ENCODE measurements around the gene ARMS2.

Gene ARMS2

DNA sequence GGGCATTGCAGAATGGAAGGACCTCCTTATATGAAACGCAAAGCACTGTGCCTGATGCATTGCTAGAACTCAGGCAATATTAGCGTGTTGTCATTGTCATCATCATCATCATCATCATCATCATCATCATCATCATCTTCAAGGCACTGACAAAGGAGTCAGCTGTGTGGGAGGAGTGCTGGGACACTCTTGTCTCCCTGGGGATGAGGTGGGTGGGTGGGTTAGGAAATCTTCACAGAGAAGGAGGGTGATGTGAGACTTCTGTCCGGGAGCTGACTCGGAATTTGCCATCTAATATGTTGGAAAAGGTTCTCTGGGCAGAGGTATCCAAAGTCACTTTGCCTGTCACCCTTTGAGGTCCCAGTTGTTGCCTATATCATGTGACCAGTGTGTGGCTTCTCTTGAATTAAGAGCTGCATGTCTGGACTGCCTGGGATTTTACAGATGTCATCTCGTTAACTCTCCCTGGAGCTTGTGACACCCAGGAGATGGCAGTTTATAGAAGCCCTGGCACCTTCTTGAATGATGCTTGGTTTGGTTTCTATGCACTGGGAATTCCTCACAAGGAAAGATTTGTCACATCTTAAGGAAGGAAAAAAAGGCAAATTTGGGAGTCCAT lies 14.0 kb downstream of the ARMS2 start:
- H3K36me3 ChIP-seq (ENCODE audit: insufficient read depth, low read length), result no peaks in the 10 kb centered on the region
- H3K9ac ChIP-seq (ENCODE audit: low read length), result no peak overlapping the region
- H3K79me2 ChIP-seq (ENCODE audit: insufficient read depth, low read length), result no peaks in the 10 kb centered on the region
- H3K27me3 ChIP-seq (ENCODE audit: insufficient read depth, low read length), result no peaks in the 10 kb centered on the region
- no peaks in the 10 kb centered on the region for H3K9me2 ChIP-seq (ENCODE audit: low read depth, low read length)
- TF ChIP-seq EZH2 (IDR thresholded peaks at IDR 0.05; ENCODE audit: borderline replicate concordance, low read length), result no peak
- TF ChIP-seq, protein P1, sequence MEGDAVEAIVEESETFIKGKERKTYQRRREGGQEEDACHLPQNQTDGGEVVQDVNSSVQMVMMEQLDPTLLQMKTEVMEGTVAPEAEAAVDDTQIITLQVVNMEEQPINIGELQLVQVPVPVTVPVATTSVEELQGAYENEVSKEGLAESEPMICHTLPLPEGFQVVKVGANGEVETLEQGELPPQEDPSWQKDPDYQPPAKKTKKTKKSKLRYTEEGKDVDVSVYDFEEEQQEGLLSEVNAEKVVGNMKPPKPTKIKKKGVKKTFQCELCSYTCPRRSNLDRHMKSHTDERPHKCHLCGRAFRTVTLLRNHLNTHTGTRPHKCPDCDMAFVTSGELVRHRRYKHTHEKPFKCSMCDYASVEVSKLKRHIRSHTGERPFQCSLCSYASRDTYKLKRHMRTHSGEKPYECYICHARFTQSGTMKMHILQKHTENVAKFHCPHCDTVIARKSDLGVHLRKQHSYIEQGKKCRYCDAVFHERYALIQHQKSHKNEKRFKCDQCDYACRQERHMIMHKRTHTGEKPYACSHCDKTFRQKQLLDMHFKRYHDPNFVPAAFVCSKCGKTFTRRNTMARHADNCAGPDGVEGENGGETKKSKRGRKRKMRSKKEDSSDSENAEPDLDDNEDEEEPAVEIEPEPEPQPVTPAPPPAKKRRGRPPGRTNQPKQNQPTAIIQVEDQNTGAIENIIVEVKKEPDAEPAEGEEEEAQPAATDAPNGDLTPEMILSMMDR (IDR thresholded peaks at IDR 0.05; ENCODE audit: low read length), result no peak
- no peak overlapping the region for H2AFZ ChIP-seq (ENCODE audit: low read length)
- H3K9me3 ChIP-seq (ENCODE audit: low read length), result no peaks in the 10 kb centered on the region
- H3F3A ChIP-seq (ENCODE audit: insufficient read depth, low read length), result no peaks in the 10 kb centered on the region
- H3K27ac ChIP-seq (ENCODE audit: low read depth, low read length, poor library complexity, severe bottlenecking), result no peak overlapping the region
- no peaks in the 10 kb centered on the region for H4K20me1 ChIP-seq (ENCODE audit: insufficient read depth, low read length)
- H3K4me1 ChIP-seq (ENCODE audit: insufficient read depth, low read length, severe bottlenecking), result no peaks in the 10 kb centered on the region
- no peak overlapping the region for H3K4me2 ChIP-seq (ENCODE audit: low read length)
- no peak overlapping the region for H3K4me3 ChIP-seq (ENCODE audit: low read depth, low read length, poor library complexity, severe bottlenecking)

- Histone ChIP-seq H3K27ac (ENCODE audit: low read depth, low read length, poor library complexity, severe bottlenecking) (no peak overlapping the region), H3K9me3 (ENCODE audit: low read length) (no peaks in the 10 kb centered on the region), H3K36me3 (ENCODE audit: insufficient read depth, low read length) (no peaks in the 10 kb centered on the region), H2AFZ (ENCODE audit: low read length) (no peak overlapping the region), H3K9me2 (ENCODE audit: low read depth, low read length) (no peaks in the 10 kb centered on the region), H3K4me3 (ENCODE audit: low read depth, low read length, poor library complexity, severe bottlenecking) (no peak overlapping the region), H4K20me1 (ENCODE audit: insufficient read depth, low read length) (no peaks in the 10 kb centered on the region), H3K4me2 (ENCODE audit: low read length) (no peak overlapping the region), H3F3A (ENCODE audit: insufficient read depth, low read length) (no peaks in the 10 kb centered on the region), H3K79me2 (ENCODE audit: insufficient read depth, low read length) (no peaks in the 10 kb centered on the region), H3K4me1 (ENCODE audit: insufficient read depth, low read length, severe bottlenecking) (no peaks in the 10 kb centered on the region), H3K9ac (ENCODE audit: low read length) (no peak overlapping the region), H3K27me3 (ENCODE audit: insufficient read depth, low read length) (no peaks in the 10 kb centered on the region)
- TF ChIP-seq, protein P1 (IDR thresholded peaks at IDR 0.05; ENCODE audit: low read length), result no peak
- TF ChIP-seq EZH2 (IDR thresholded peaks at IDR 0.05; ENCODE audit: borderline replicate concordance, low read length), result no peak
Measured at GRCh38 chr10:122468926-122469781, 14.7 kb downstream of the ARMS2 start.

GRCh38 chr10:122469848-122470247 lies 15.4 kb downstream of the ARMS2 start:
- H3K9me3 ChIP-seq (ENCODE audit: low read length), result no peaks in the 10 kb centered on the region
- H3K79me2 ChIP-seq (ENCODE audit: insufficient read depth, low read length), result no peaks in the 10 kb centered on the region
- no peak for TF ChIP-seq EZH2 (IDR thresholded peaks at IDR 0.05; ENCODE audit: borderline replicate concordance, low read length)
- TF ChIP-seq, protein P1 (IDR thresholded peaks at IDR 0.05; ENCODE audit: low read length), result no peak
- no peak overlapping the region for H3K4me3 ChIP-seq (ENCODE audit: low read depth, low read length, poor library complexity, severe bottlenecking)
- no peak overlapping the region for H3K27ac ChIP-seq (ENCODE audit: low read depth, low read length, poor library complexity, severe bottlenecking)
- H3K4me1 ChIP-seq (ENCODE audit: insufficient read depth, low read length, severe bottlenecking), result no peaks in the 10 kb centered on the region
- H3K4me2 ChIP-seq (ENCODE audit: low read length), result no peak overlapping the region
- H2AFZ ChIP-seq (ENCODE audit: low read length), result no peak overlapping the region
- no peaks in the 10 kb centered on the region for H3K9me2 ChIP-seq (ENCODE audit: low read depth, low read length)
- H3F3A ChIP-seq (ENCODE audit: insufficient read depth, low read length), result no peaks in the 10 kb centered on the region
- H4K20me1 ChIP-seq (ENCODE audit: insufficient read depth, low read length), result no peaks in the 10 kb centered on the region
- H3K9ac ChIP-seq (ENCODE audit: low read length), result no peak overlapping the region
- no peaks in the 10 kb centered on the region for H3K36me3 ChIP-seq (ENCODE audit: insufficient read depth, low read length)
- no peaks in the 10 kb centered on the region for H3K27me3 ChIP-seq (ENCODE audit: insufficient read depth, low read length)

Data from OCI-LY1 (cell line).